Mesenteric fat pad (tissue), 1 donor: Measurements from ENCODE around the gene OTUB1. TPM values are rescaled to one million over a fixed set of nuclear protein-coding genes. Genes with fewer than 3 reads are reported as not detected.
"Not testable (repeated sequence)": the region's sequence is repeated elsewhere in the genome, so short reads cannot be mapped to it uniquely, and the experiment has no call there.

Experiments used
- DNase-seq: peaks from one replicate; pipeline ENCODE4 v3.0.0-alpha.2; 2020; ENCODE audit warnings: low spot score
- total RNA-seq: library from RNA; stranded (reverse); fragmentation: NEBNext Ultra II Directional; extraction: Animal tissue kit (Norgen Biotek cat#: 25700); gene quantifications from one replicate; pipeline ENCODE4 v1.2.1, GENCODE V29; 2021
- donor health status: DM: yes; HTN: yes; CAD: no.

OTUB1 gene
- total RNA-seq, 1 donor from 2014 or later, result 44.3 TPM

DNA sequence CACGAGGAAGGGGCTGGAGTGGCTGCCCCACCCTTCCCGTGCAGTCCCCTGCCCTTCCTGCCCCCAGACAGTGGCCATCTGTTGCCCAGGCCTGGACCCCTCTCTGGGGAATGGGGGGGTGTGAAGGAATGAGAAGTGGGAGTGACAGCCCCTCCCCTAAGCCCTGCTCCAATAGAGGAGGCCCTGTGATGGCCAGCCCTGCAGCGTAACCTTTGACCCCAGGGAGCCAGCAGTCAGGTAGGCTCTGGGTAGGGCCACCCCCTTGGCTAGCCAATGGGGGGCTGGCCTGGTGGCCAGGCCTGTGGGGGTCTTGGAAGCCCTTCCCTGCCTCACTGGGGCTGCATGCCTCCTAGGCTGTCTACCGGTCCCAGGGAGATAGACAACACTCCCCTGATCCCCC lies 56.1 kb downstream of the OTUB1 start:
- no peak for DNase-seq

DNA sequence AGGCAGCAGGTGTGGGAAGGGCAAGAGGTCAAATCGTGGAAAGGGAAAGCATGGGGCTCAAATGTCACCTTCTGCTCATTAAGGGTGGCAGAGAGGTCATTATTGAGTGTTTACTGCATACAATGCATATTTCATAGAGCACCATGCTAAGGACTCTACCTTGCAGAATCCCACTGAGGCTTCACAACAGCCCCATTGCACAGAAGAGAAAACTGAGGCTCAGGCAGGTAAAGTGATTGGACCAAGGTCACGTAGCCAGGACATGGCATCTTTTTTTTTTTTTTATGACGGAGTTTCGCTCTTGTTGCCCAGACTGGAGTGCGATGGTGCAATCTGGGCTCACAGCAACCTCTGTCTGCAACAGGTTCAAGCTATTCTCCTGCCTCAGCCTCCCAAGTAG lies 57.3 kb downstream of the OTUB1 start:
- no peak for DNase-seq

DNA sequence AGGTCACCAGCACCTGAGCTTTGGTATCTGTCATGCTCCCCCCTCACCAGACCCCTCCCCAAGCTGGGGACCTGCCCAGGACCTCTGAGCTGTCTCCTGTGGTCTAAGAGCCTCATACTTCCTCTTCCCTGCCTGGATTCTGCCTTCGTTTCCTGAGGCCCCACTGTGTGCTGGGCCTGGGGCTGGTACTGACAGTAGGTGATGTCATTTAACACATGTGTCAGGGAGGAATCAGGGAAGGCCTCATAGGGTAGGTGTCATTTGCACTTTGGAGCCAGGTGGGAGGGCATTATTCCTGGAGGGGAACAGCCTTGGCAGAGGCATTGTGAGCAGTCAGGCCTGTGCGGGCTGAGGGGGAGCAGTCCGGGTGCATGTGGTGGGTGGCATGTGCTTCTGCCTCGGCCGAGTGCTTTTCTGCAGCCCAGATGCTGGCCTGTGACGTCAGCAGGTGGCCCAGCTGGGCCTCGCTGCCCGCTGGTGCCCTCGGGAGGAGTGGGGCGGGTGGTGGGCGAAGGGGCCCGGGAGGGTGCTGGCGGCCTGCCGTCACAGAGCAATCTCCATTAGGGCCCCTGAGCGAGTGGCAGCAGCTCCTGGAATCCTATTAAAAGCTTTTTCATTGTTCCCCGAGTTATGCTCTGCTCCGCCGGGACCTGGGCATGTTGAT lies 58.6 kb downstream of the OTUB1 start:
- DNase-seq, result no peak

DNA sequence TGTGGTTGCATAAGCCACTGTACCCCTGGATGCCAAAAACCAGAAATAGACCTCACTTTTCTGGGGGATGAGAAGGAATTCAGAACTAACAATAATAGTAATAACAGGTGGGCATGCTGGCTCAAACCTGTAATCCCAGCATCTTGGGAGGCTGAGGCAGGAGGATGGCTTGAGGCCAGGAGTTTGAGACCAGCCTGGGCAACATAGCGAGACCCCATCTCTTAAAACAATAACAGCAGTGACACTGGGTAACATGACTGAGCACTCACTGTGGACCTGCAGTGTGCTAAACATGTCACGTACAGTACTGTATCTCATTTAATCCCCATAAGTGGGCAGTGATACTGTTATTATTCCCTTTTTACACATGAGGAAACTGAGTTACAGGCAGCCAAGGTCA lies 59.5 kb downstream of the OTUB1 start:
- DNase-seq, result no peak

DNA sequence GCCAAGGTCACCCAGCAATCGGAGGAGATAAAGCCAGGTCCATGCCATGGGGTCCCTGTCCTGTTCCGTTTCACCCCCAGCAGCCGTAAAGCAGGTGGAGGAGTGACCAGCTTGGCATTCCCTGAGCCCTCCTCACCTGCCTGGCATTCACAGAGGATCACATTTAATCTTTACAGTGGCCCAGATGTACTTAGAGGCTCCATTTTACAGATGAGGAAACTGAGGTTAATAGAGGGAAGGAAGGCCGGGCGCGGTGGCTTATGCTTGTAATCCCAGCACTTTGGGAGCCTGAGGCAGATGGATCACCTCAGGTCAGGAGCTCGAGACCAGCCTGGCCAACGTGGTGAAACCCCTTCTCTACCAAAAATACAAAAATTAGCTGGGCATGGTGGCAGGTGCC lies 61.1 kb downstream of the OTUB1 start:
- DNase-seq, result not testable (repeated sequence)

Other genes starting within 250 kb of the OTUB1 start
- 15.3 TPM for gene ZFTA, start 217.7 kb upstream of the OTUB1 start, total RNA-seq
- gene SPINDOC, start 173.0 kb upstream of the OTUB1 start, total RNA-seq, result 16.2 TPM
- gene MARK2, start 147.3 kb upstream of the OTUB1 start, total RNA-seq, result 32.2 TPM
- 0.58 TPM for gene RCOR2, start 69.3 kb upstream of the OTUB1 start, total RNA-seq
- gene NAA40, start 47.4 kb upstream of the OTUB1 start, total RNA-seq, result 14.7 TPM
- 249 TPM for gene COX8A, start 11.8 kb upstream of the OTUB1 start, total RNA-seq
- gene FLRT1, start 49.5 kb downstream of the OTUB1 start, total RNA-seq, result not detected
- 19.5 TPM for gene MACROD1, start 179.7 kb downstream of the OTUB1 start, total RNA-seq
- 113 TPM for gene STIP1, start 199.7 kb downstream of the OTUB1 start, total RNA-seq
- gene FERMT3, start 220.3 kb downstream of the OTUB1 start, total RNA-seq, result 58.9 TPM
- 32.7 TPM for gene TRPT1, start 239.7 kb downstream of the OTUB1 start, total RNA-seq
- gene NUDT22, start 239.8 kb downstream of the OTUB1 start, total RNA-seq, result 45.8 TPM
- 20.4 TPM for gene DNAJC4, start 244.1 kb downstream of the OTUB1 start, total RNA-seq
- gene VEGFB, start 248.1 kb downstream of the OTUB1 start, total RNA-seq, result 426 TPM